HEK293T (cell line): ENCODE data around the gene MGP.

ENCODE experiments used
- CTCF ChIA-PET: fragments of 350-600 bp; formaldehyde crosslinking; extraction: SDS; loops from one replicate; lab custom pipeline; 2021; ENCODE audit warnings: antibody characterized with exemption, inconsistent platforms; lab: Yijun Ruan, JAX
- POLR2A ChIA-PET: fragments of 350-600 bp; formaldehyde crosslinking; extraction: SDS; loops from one replicate; lab custom pipeline; 2020; ENCODE audit warnings: antibody characterized with exemption, inconsistent platforms; lab: Yijun Ruan, JAX
- DNase-seq: peaks from one replicate; pipeline ENCODE4 v3.0.0; 2012; ENCODE audit warnings: mixed read lengths; ENCODE audit errors: extremely low spot score
- ARNT ChIP-seq: fragments of 450-650 bp; IDR thresholded peaks from 2 replicates; pipeline ENCODE4 v1.6.1; 2017; ENCODE audit warnings: mild to moderate bottlenecking
- BHLHE40 ChIP-seq: fragments of 450-650 bp; IDR thresholded peaks from 2 replicates; pipeline ENCODE4 v1.6.1; 2016; ENCODE audit warnings: mild to moderate bottlenecking, moderate library complexity, borderline replicate concordance
- CTBP1 ChIP-seq: fragments of 450-650 bp; IDR thresholded peaks from 2 replicates; pipeline ENCODE4 v1.6.1; 2016; ENCODE audit warnings: borderline replicate concordance
- ELF4 ChIP-seq: fragments of 450-650 bp; IDR thresholded peaks from 2 replicates; pipeline ENCODE4 v1.6.1; 2017; ENCODE audit warnings: antibody characterized with exemption
- FOXA1 ChIP-seq: fragments of 450-650 bp; IDR thresholded peaks from 2 replicates; pipeline ENCODE4 v1.6.1; 2016; ENCODE audit warnings: mild to moderate bottlenecking
- FOXK2 ChIP-seq: fragments of 450-650 bp; IDR thresholded peaks from 2 replicates; pipeline ENCODE4 v1.6.1; 2016; ENCODE audit warnings: mild to moderate bottlenecking
- FOXM1 ChIP-seq: fragments of 450-650 bp; IDR thresholded peaks from 2 replicates; pipeline ENCODE4 v1.6.1; 2017; ENCODE audit warnings: mild to moderate bottlenecking, borderline replicate concordance
- HDGF ChIP-seq: fragments of 450-650 bp; IDR thresholded peaks from 2 replicates; pipeline ENCODE4 v1.6.1; 2017; ENCODE audit warnings: antibody characterized with exemption, borderline replicate concordance
- L3MBTL2 ChIP-seq: fragments of 450-650 bp; conservative IDR thresholded peaks from 2 replicates; pipeline ENCODE4 v1.6.1; 2016; ENCODE audit warnings: mild to moderate bottlenecking
- LEF1 ChIP-seq: fragments of 450-650 bp; IDR thresholded peaks from 2 replicates; pipeline ENCODE4 v1.6.1; 2017; ENCODE audit warnings: mild to moderate bottlenecking, borderline replicate concordance
- NFRKB ChIP-seq: fragments of 450-650 bp; IDR thresholded peaks from 2 replicates; pipeline ENCODE4 v1.6.1; 2016; ENCODE audit warnings: mild to moderate bottlenecking, moderate library complexity
- SP1 ChIP-seq: fragments of 450-650 bp; IDR thresholded peaks from 2 replicates; pipeline ENCODE4 v1.6.1; 2017
- SUZ12 ChIP-seq: fragments of 450-650 bp; IDR thresholded peaks from 2 replicates; pipeline ENCODE4 v1.6.1; 2016; ENCODE audit warnings: mild to moderate bottlenecking
- TARDBP ChIP-seq: fragments of 450-650 bp; IDR thresholded peaks from 2 replicates; pipeline ENCODE4 v1.6.1; 2016
- ZNF384 ChIP-seq: fragments of 450-650 bp; IDR thresholded peaks from 2 replicates; pipeline ENCODE4 v1.6.1; 2016
- TF ChIP-seq, protein P1 (sequence below): fragments of 450-650 bp; IDR thresholded peaks from 2 replicates; pipeline ENCODE4 v1.6.1; 2016

Gene MGP

DNA sequence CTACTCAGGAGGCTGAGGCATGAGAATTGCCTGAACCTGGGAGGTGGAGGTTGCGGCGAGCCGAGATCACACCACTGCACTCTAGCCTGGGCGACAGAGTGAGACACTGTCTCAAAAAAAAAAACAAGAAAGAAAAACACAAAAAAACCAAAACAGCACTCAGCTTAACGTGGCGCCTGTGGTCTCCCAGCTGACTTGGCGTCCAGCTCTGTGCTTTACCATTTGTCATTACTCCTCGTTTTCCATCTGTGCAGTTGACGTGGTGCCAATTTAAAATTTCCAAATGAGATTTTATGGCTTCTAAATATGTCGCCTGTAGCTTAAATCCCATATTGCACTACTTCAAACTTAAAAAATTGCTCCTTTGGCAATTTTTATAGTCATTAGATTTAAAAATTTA is 2.0 kb downstream of the MGP start:
- DNase-seq, result no peak
- TF ChIP-seq LEF1 (no peak), ZNF384 (no peak)
- POLR2A ChIA-PET, result no interaction called here
- CTCF ChIA-PET, result no interaction called here

DNA sequence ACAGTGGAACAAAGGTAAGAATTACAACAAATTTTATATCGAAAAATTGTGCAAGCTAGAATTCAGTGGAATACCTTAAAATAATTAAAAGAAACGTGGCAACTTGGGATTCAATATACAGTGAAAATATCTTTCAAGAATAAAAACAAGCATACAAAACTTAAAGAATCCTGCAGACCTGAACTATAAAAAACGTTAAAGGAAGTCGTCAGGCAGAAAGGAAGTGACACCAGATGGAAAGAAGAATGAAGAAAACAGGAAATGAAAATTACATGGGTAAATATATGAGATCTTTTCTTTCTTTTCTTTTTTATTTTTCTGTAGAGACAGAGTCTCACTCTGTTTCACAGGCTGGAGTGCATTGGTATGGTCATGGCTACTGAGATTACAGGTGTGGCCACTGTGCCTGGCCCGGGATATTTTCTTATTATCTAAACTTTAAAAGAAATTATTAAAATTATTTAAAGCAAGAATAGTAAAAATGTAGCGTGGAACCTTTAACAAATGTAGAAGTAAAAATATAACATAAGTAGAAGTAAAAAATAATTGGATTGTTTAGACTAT is 4.7 kb downstream of the MGP start:
- POLR2A ChIA-PET, result no interaction called here
- TF ChIP-seq, protein P1, sequence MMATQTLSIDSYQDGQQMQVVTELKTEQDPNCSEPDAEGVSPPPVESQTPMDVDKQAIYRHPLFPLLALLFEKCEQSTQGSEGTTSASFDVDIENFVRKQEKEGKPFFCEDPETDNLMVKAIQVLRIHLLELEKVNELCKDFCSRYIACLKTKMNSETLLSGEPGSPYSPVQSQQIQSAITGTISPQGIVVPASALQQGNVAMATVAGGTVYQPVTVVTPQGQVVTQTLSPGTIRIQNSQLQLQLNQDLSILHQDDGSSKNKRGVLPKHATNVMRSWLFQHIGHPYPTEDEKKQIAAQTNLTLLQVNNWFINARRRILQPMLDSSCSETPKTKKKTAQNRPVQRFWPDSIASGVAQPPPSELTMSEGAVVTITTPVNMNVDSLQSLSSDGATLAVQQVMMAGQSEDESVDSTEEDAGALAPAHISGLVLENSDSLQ, result no peak
- TF ChIP-seq ZNF384, result no peak
- CTCF ChIA-PET, result no interaction called here
- DNase-seq, result no peak

DNA sequence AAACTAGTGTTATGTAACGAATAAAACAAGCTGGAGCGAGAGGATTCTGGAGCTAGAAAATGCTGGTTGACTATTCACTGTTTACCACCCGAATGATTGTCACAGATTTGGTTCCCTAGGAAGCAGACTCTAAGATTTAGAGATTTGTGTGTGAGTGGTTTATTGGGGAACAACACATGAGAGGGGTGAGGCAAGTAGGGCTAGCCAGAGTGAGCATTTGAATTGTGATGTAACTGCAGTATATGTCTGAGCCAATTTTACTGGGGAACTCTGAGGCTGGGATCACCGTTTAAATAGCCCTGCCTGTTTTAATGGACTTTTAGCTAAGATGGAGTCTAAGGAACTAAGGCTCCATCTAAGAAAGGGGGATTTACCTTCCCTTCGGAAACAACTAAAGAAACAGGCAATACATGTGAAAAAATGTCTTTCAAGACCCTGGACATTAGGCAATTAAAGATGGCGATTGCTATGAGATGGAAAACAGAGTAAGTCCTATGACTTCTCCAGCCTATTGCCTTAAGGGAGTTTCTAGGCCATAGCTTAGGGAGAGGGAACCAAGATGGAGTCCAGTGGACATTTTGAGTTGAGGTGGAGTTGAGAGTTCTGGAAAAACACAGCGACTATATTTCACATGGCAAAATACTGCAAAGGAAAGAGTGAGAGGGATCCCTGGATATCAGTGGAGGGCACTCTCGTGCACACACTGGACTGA is 6.3 kb downstream of the MGP start:
- DNase-seq, result no peak
- POLR2A ChIA-PET, result no interaction called here
- TF ChIP-seq, protein P1, result no peak
- TF ChIP-seq LEF1, result no peak
- no peak for TF ChIP-seq NFRKB
- TF ChIP-seq ARNT, result no peak
- no peak for TF ChIP-seq BHLHE40
- no peak for TF ChIP-seq L3MBTL2
- no peak for TF ChIP-seq SP1
- no peak for TF ChIP-seq CTBP1
- TF ChIP-seq ZNF384, result no peak
- no peak for TF ChIP-seq HDGF
- TF ChIP-seq FOXM1, result no peak
- no peak for TF ChIP-seq TARDBP
- TF ChIP-seq FOXA1, result no peak
- CTCF ChIA-PET, result no interaction called here

DNA sequence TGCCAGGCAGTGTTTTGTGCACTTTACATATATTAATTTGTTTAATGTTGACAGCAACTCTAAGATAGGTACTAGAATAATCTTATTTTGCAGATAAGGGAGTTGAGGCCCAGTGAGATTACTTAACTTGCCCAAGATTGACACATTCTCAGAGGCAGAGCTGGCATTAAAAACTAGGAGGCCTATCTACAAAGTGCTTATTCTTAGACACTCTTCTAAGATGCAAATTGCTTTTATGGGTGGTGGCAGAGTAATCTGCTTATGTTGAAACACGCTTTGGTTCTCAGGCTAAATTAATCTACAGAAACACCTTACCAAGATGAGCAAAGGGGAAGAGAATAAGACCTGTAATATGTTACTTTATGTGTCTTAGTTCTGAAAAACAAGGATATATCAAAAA is 7.2 kb downstream of the MGP start:
- no peak for DNase-seq
- ChIA-PET POLR2A (no interaction called here), CTCF (interaction anchor here (0.6 kb wide), 1 partner anchor 194 kb away, joined by 3 read pairs; no protein-coding TSS in a partner anchor)
- TF ChIP-seq LEF1, result no peak
- TF ChIP-seq, protein P1, result no peak
- no peak for TF ChIP-seq BHLHE40
- no peak for TF ChIP-seq L3MBTL2
- TF ChIP-seq SUZ12, result no peak
- TF ChIP-seq TARDBP, result no peak
- no peak for TF ChIP-seq ARNT
- no peak for TF ChIP-seq ZNF384
- TF ChIP-seq FOXA1, result no peak

DNA sequence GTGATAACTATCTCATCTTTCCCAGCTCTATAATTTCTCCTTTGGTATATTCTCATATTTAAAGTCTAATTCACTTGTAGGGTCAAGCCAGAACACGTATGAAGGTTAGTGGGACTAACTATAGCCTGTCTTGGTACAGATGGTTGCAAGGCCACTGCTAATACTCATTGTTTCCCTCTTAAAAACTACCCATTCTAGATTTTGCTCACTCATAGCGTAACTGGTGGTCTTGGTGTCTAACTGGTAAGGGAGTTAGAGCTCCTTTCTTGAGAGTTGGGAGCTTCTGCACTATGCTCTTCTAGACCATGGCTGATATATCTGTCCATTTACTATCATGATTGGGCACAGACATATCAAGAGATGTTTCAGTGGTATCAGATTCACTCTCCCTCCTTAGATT is 8.8 kb downstream of the MGP start:
- ChIA-PET POLR2A (no interaction called here), CTCF (no interaction called here)
- TF ChIP-seq LEF1 (no peak), BHLHE40 (no peak), FOXK2 (no peak), HDGF (no peak), ELF4 (no peak), TARDBP (no peak), ARNT (no peak), FOXM1 (no peak), L3MBTL2 (no peak), FOXA1 (no peak), SP1 (no peak)
- TF ChIP-seq, protein P1, result no peak
- DNase-seq, result no peak

DNA sequence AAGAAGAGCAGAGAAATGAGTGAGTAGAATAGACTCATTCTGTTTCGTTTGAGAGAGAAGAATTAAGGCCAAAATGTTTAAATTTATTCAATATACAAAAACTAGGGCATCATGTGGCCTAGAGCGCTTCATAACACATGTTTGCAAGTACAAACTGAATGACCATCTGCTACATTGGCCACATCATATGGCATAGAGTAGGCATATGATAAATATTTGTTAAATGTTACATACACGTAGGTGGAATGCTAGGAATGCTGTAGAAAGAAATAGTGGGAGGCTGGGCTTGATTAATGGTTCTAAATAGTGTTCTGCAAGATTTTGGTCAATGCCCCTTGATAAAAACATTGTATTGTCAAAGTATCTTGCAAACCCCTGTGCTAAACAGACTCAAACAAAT is 10.8 kb downstream of the MGP start:
- POLR2A ChIA-PET, result no interaction called here
- DNase-seq, result no peak
- TF ChIP-seq HDGF, result no peak
- no peak for TF ChIP-seq FOXK2
- TF ChIP-seq NFRKB, result no peak
- TF ChIP-seq SP1, result no peak
- no peak for TF ChIP-seq ARNT
- TF ChIP-seq, protein P1, result no peak
- no peak for TF ChIP-seq FOXA1
- no peak for TF ChIP-seq SUZ12
- no peak for TF ChIP-seq TARDBP
- no peak for TF ChIP-seq LEF1
- no peak for TF ChIP-seq ZNF384
- CTCF ChIA-PET, result no interaction called here
